ENCODE measurements around the gene TMEM132A. TPM values are rescaled to one million over a fixed set of nuclear protein-coding genes. Genes with fewer than 3 reads are reported as not detected.

TMEM132A gene
- total RNA-seq, 1 donor from 2014 or later: 22.6 TPM

DNA sequence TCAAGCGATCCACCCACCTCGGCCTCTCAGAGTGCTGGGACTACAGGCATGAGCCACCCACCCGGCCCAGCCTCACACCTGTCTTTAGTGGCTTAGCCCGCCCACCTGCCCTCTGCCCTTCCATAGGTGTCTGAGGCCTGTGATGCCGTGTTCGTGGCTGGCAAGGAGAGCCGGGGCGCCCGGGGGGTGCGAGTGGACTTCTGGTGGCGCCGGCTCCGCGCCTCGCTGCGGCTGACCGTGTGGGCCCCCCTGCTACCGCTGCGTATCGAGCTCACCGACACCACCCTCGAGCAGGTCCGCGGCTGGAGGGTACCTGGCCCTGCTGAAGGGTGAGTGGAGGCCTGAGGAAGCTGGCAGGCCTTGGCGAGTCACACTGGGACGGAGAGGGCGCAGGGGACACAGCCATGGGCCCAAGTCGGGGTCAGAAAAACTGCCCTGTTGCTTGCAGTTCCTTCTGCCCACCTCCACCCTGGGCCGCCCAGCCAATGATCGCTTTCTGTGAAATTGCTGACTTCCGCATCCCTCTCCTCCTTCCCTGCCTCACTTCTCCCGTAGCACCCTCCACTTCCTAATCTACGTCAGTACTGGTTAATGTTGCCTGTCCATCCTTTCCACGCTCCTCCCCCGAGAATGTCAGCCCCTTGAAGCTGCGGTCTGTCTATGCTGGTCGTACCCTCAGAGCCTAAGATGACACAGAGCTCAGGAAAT, 9.3 kb downstream of the TMEM132A start:
- no peak for FAIRE-seq
- no peak for DNase-seq (ENCODE audit: low read depth)
- Histone ChIP-seq H3K4me3 (ENCODE audit: low read depth, low read length) (no peak overlapping the region), H3K27me3 (ENCODE audit: control insufficient read depth, insufficient read depth, low read length) (no peaks in the 10 kb centered on the region), H3K36me3 (ENCODE audit: control insufficient read depth, insufficient read depth, low read length) (peaks cover 25% of the 10 kb centered on the region)
- TF ChIP-seq, protein P1, sequence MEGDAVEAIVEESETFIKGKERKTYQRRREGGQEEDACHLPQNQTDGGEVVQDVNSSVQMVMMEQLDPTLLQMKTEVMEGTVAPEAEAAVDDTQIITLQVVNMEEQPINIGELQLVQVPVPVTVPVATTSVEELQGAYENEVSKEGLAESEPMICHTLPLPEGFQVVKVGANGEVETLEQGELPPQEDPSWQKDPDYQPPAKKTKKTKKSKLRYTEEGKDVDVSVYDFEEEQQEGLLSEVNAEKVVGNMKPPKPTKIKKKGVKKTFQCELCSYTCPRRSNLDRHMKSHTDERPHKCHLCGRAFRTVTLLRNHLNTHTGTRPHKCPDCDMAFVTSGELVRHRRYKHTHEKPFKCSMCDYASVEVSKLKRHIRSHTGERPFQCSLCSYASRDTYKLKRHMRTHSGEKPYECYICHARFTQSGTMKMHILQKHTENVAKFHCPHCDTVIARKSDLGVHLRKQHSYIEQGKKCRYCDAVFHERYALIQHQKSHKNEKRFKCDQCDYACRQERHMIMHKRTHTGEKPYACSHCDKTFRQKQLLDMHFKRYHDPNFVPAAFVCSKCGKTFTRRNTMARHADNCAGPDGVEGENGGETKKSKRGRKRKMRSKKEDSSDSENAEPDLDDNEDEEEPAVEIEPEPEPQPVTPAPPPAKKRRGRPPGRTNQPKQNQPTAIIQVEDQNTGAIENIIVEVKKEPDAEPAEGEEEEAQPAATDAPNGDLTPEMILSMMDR (IDR thresholded peaks at IDR 0.05; ENCODE audit: insufficient read depth, low read length, severe bottlenecking): no peak

DNA sequence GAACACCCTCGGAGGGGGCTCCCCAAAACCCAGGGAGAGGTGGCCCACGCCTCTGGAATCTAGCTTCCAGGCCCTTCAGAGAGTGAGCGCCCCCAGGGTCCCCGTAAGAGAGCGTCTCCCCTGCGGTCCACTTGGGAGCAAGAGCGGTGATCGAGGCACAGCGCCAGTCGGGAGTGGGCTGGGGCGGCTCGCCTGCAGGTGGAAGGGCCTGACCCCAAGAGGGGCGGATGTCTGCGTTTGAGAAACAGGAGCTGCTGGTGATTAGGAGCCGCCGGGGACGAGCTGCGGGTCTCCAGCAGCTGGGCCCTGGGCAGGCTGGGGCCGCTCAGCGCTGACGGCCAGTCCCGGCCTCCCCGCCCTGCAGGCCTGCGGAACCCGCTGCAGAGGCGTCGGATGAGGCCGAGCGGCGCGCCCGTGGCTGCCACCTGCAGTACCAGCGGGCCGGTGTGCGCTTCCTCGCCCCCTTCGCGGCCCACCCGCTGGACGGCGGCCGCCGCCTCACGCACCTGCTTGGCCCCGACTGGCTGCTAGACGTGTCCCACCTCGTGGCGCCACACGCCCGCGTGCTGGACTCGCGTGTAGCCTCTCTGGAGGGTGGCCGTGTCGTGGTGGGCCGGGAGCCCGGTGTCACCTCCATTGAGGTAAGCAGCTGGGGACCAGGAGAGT, 10.0 kb downstream of the TMEM132A start:
- H3K4me3 ChIP-seq (ENCODE audit: low read depth, low read length): no peak overlapping the region
- peaks cover 21% of the 10 kb centered on the region for H3K36me3 ChIP-seq (ENCODE audit: control insufficient read depth, insufficient read depth, low read length)
- FAIRE-seq (no peak), DNase-seq (ENCODE audit: low read depth) (no peak)
- TF ChIP-seq, protein P1 (IDR thresholded peaks at IDR 0.05; ENCODE audit: insufficient read depth, low read length, severe bottlenecking): no peak
- H3K27me3 ChIP-seq (ENCODE audit: control insufficient read depth, insufficient read depth, low read length): no peaks in the 10 kb centered on the region

DNA sequence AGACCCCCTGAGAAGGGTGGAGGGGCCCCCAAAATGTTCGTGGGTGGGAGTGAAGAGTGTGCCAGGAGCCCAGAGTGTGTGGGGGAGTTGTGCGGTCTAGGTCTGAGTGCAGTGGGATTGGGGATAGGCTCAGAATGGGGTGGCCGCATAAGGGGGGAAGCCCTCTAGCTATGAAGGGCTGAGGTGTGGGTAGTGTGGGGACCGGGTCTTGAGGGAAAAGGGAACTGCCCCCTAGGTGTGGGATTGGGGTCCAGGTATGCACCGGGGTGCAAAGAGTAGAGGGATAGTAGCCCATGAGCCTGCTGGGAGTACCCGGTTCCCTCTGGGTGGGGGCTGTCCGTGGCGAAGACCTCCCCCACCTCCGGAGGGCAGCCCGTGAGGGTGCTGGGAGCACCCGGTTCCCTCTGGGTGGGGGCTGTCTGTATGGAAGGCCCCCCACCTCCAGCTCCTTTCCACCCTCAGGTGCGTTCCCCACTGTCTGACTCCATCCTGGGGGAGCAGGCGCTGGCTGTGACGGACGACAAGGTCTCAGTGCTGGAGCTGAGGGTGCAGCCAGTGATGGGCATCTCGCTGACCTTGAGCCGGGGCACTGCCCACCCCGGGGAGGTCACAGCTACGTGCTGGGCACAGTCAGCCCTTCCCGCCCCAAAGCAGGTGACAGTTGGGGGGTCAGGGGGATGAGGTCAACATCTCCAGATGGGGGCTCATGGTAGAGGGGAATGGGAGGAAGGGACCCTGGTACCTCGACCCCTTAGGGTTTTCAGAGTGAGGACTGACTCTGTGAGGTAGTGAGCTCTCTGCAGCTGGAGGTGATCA, 10.7 kb downstream of the TMEM132A start:
- DNase-seq (ENCODE audit: low read depth): no peak
- TF ChIP-seq, protein P1 (IDR thresholded peaks at IDR 0.05; ENCODE audit: insufficient read depth, low read length, severe bottlenecking): no peak
- FAIRE-seq: no peak
- peaks cover 21% of the 10 kb centered on the region for H3K36me3 ChIP-seq (ENCODE audit: control insufficient read depth, insufficient read depth, low read length)
- H3K4me3 ChIP-seq (ENCODE audit: low read depth, low read length): no peak overlapping the region
- H3K27me3 ChIP-seq (ENCODE audit: control insufficient read depth, insufficient read depth, low read length): no peaks in the 10 kb centered on the region

DNA sequence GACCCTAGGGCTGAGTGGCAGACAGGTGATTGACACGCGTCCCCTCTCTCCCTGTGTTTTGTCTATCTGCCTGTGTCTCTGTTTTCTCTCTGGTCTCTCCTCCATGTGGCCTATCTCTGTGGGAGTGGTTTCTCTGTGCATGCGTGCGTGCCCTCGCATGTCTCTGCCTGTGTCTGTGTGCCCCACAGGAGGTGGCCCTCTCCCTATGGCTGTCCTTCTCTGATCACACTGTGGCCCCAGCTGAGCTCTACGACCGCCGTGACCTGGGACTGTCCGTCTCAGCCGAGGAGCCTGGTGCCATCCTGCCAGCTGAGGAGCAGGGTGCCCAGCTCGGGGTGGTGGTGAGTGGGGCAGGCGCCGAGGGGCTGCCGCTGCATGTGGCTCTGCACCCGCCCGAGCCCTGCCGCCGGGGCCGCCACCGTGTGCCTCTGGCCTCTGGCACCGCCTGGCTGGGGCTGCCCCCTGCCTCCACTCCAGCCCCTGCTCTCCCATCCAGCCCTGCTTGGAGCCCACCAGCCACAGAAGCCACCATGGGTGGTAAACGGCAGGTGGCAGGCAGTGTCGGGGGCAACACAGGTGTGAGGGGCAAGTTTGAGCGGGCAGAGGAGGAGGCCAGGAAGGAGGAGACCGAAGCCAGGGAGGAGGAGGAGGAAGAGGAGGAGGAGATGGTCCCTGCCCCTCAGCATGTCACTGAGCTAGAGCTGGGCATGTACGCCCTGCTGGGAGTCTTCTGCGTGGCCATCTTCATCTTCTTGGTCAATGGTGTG, 11.6 kb downstream of the TMEM132A start:
- DNase-seq (ENCODE audit: low read depth): peak; percentile 25
- FAIRE-seq: no peak
- TF ChIP-seq, protein P1 (IDR thresholded peaks at IDR 0.05; ENCODE audit: insufficient read depth, low read length, severe bottlenecking): no peak
- H3K36me3 ChIP-seq (ENCODE audit: control insufficient read depth, insufficient read depth, low read length): peaks cover 17% of the 10 kb centered on the region
- H3K27me3 ChIP-seq (ENCODE audit: control insufficient read depth, insufficient read depth, low read length): no peaks in the 10 kb centered on the region
- H3K4me3 ChIP-seq (ENCODE audit: low read depth, low read length): no peak overlapping the region

DNA sequence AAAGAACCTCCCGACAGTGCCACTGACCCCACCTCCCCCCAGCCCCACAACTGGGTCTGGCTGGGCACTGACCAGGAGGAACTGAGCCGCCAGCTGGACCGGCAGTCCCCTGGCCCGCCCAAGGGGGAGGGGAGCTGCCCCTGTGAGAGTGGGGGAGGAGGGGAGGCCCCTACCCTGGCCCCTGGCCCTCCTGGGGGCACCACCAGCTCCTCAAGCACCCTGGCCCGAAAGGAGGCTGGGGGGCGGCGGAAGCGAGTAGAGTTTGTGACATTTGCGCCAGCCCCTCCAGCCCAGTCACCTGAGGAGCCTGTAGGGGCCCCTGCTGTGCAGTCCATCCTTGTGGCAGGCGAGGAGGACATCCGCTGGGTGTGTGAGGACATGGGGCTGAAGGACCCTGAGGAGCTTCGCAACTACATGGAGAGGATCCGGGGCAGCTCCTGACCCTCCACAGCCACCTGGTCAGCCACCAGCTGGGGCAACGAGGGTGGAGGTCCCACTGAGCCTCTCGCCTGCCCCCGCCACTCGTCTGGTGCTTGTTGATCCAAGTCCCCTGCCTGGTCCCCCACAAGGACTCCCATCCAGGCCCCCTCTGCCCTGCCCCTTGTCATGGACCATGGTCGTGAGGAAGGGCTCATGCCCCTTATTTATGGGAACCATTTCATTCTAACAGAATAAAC, 12.3 kb downstream of the TMEM132A start:
- Histone ChIP-seq H3K27me3 (ENCODE audit: control insufficient read depth, insufficient read depth, low read length) (no peaks in the 10 kb centered on the region), H3K36me3 (ENCODE audit: control insufficient read depth, insufficient read depth, low read length) (peaks cover 14% of the 10 kb centered on the region), H3K4me3 (ENCODE audit: low read depth, low read length) (no peak overlapping the region)
- TF ChIP-seq, protein P1 (IDR thresholded peaks at IDR 0.05; ENCODE audit: insufficient read depth, low read length, severe bottlenecking): no peak
- FAIRE-seq (no peak), DNase-seq (ENCODE audit: low read depth) (no peak)
